Measurements from ENCODE around the gene DTNB. TPM values are rescaled to one million over a fixed set of nuclear protein-coding genes. Genes with fewer than 3 reads are reported as not detected.
A peak's percentile ranks its signal among the peaks of the same experiment; 100 is the strongest.

DTNB gene
- total and polyA plus RNA-seq, 10 of the 15 experiments (the other 5 are each of a cell fraction or from before 2014, with no cell fraction given): 4.5 to 30.6 (median 11.9) TPM

DNA sequence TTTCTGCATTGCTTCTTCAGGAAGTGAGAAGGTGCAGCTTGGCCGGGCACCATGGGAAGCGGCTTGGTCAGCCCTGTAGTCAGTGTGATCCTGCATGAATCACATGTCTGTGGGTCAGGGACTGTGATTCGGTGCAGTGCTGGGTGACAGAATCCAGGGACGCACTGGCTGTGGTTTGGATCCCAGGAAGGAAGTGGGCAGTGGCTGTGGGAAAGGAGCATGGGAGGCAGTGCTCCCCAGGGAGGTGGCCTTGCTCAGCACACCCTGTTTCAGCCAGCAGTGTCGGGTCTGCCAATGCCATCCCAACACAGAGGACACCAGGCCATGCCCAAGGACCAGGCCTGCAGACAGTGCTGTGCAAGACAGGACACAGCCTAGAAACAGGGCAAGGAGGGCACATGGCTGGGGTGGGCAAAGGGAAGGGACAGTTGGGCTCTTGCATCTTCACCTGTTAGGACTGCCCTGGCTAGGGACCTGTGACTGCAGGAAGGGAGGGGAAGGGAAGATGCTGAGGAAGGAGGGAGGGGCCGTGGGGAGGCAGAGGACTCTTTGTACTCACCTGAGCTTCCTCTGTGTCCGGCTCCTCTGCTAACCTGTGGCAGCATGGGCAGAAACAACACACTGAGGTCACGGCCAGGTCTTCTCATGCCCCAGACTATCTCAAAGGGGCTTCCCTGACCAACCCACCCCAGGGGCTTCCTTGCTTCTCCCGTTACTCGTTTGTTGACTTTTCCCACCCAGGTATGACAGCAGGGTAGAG is 294.5 kb downstream of the DTNB start:
- H3K27me3 ChIP-seq (replicated peaks in 1 of 2; ENCODE audit: control insufficient read depth in 2 of 2, insufficient read depth in 2 of 2, low read length in 1 of 2): no peaks in the 10 kb centered on the region
- H3K9ac ChIP-seq (ENCODE audit: control insufficient read depth, insufficient read depth, low read length): no peak overlapping the region
- no peaks in the 10 kb centered on the region for H3K36me3 ChIP-seq (ENCODE audit: control insufficient read depth in 2 of 2, insufficient read depth in 2 of 2, low read length in 1 of 2)
- no peak for ATAC-seq
- intact Hi-C loops (cut with micrococcal nuclease; ENCODE audit: unreplicated experiment) (no loop called here), in situ Hi-C loops (cut with MboI) (no loop called here)
- no peak overlapping the region for H2AFZ ChIP-seq (ENCODE audit: control insufficient read depth, low read depth, low read length)
- SMC1A ChIA-PET (ENCODE audit: uncharacterized antibody, unreplicated experiment): interaction anchor here (0.9 to 13.4 kb wide), 3 partner anchors 24 to 40 kb away, joined by 5 to 92 read pairs (median 83); no protein-coding TSS in a partner anchor
- no TSS peak for BruUV-seq (replicated peaks)
- H3K4me2 ChIP-seq (ENCODE audit: control insufficient read depth, insufficient read depth): peak overlapping the region; percentile 18; the same call in 1 of the 2 replicates
- WGBS (ENCODE audit: insufficient coverage, insufficient replicate concordance, low lambda C conversion rate, missing lambda C conversion rate): 77% methylated on average over 10 of the region's 10 CpGs
- no peaks in the 10 kb centered on the region for H4K20me1 ChIP-seq (ENCODE audit: control insufficient read depth, insufficient read depth)
- no peak for FAIRE-seq
- H3K4me3 ChIP-seq: no peak overlapping the region
- RAD21 ChIA-PET (ENCODE audit: unreplicated experiment): interaction anchor here (0.7 to 6.8 kb wide), 4 partner anchors 23 to 153 kb away, joined by 3 to 78 read pairs (median 7); no protein-coding TSS in a partner anchor
- H3K79me2 ChIP-seq (ENCODE audit: control insufficient read depth, insufficient read depth, low read length): no peaks in the 10 kb centered on the region
- no peak for DNase-seq (ENCODE audit: low read depth, low spot score)
- peaks cover 39% of the 10 kb centered on the region for H3K4me1 ChIP-seq (ENCODE audit: control insufficient read depth, insufficient read depth, low read length)
- H3K27ac ChIP-seq (ENCODE audit: control insufficient read depth, insufficient read depth): no peak overlapping the region
- no peaks in the 10 kb centered on the region; the same call in 2 of the 3 replicates for H3K9me3 ChIP-seq (replicated peaks; ENCODE audit: control insufficient read depth, insufficient read depth, low read length)
- POLR2A ChIA-PET: interaction anchor here (0.5 to 8.6 kb wide), 8 partner anchors 16 to 102 kb away, joined by 3 to 73 read pairs (median 3); no protein-coding TSS in a partner anchor
- CTCF ChIA-PET: interaction anchor here (1.0 to 8.5 kb wide), 4 partner anchors 14 to 188 kb away, joined by 3 to 126 read pairs (median 4); no protein-coding TSS in a partner anchor
- TF ChIP-seq NFYA (IDR thresholded peaks at IDR 0.05; ENCODE audit: borderline replicate concordance, low read depth, low read length) (no peak), MEF2B (IDR thresholded peaks at IDR 0.05; ENCODE audit: partially characterized antibody, poor library complexity, severe bottlenecking) (peak; percentile 16), BRCA1 (IDR thresholded peaks at IDR 0.05; ENCODE audit: low read depth, low read length) (no peak), SPI1 (IDR thresholded peaks at IDR 0.05; ENCODE audit: borderline replicate concordance, insufficient read depth, low read depth, low read length) (no peak), EED (IDR thresholded peaks at IDR 0.05; ENCODE audit: low read depth) (0 out of 2 replicates have a peak, but pooled peaks have one; percentile 16), IKZF1 (conservative IDR thresholded peaks at IDR 0.05) (peak; percentile 34; the same call in 1 of the 2 replicates), DPF2 (IDR thresholded peaks at IDR 0.05) (no peak), TCF7 (IDR thresholded peaks at IDR 0.05; ENCODE audit: borderline replicate concordance) (no peak)
- TF ChIP-seq, protein P1, sequence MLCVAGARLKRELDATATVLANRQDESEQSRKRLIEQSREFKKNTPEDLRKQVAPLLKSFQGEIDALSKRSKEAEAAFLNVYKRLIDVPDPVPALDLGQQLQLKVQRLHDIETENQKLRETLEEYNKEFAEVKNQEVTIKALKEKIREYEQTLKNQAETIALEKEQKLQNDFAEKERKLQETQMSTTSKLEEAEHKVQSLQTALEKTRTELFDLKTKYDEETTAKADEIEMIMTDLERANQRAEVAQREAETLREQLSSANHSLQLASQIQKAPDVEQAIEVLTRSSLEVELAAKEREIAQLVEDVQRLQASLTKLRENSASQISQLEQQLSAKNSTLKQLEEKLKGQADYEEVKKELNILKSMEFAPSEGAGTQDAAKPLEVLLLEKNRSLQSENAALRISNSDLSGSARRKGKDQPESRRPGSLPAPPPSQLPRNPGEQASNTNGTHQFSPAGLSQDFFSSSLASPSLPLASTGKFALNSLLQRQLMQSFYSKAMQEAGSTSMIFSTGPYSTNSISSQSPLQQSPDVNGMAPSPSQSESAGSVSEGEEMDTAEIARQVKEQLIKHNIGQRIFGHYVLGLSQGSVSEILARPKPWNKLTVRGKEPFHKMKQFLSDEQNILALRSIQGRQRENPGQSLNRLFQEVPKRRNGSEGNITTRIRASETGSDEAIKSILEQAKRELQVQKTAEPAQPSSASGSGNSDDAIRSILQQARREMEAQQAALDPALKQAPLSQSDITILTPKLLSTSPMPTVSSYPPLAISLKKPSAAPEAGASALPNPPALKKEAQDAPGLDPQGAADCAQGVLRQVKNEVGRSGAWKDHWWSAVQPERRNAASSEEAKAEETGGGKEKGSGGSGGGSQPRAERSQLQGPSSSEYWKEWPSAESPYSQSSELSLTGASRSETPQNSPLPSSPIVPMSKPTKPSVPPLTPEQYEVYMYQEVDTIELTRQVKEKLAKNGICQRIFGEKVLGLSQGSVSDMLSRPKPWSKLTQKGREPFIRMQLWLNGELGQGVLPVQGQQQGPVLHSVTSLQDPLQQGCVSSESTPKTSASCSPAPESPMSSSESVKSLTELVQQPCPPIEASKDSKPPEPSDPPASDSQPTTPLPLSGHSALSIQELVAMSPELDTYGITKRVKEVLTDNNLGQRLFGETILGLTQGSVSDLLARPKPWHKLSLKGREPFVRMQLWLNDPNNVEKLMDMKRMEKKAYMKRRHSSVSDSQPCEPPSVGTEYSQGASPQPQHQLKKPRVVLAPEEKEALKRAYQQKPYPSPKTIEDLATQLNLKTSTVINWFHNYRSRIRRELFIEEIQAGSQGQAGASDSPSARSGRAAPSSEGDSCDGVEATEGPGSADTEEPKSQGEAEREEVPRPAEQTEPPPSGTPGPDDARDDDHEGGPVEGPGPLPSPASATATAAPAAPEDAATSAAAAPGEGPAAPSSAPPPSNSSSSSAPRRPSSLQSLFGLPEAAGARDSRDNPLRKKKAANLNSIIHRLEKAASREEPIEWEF (IDR thresholded peaks at IDR 0.05; ENCODE audit: insufficient replicate concordance, low read depth, low read length): no peak
- TF ChIP-seq, protein P2, sequence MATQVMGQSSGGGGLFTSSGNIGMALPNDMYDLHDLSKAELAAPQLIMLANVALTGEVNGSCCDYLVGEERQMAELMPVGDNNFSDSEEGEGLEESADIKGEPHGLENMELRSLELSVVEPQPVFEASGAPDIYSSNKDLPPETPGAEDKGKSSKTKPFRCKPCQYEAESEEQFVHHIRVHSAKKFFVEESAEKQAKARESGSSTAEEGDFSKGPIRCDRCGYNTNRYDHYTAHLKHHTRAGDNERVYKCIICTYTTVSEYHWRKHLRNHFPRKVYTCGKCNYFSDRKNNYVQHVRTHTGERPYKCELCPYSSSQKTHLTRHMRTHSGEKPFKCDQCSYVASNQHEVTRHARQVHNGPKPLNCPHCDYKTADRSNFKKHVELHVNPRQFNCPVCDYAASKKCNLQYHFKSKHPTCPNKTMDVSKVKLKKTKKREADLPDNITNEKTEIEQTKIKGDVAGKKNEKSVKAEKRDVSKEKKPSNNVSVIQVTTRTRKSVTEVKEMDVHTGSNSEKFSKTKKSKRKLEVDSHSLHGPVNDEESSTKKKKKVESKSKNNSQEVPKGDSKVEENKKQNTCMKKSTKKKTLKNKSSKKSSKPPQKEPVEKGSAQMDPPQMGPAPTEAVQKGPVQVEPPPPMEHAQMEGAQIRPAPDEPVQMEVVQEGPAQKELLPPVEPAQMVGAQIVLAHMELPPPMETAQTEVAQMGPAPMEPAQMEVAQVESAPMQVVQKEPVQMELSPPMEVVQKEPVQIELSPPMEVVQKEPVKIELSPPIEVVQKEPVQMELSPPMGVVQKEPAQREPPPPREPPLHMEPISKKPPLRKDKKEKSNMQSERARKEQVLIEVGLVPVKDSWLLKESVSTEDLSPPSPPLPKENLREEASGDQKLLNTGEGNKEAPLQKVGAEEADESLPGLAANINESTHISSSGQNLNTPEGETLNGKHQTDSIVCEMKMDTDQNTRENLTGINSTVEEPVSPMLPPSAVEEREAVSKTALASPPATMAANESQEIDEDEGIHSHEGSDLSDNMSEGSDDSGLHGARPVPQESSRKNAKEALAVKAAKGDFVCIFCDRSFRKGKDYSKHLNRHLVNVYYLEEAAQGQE (IDR thresholded peaks at IDR 0.05; ENCODE audit: low read depth, low read length): no peak
- TF ChIP-seq, protein P3, sequence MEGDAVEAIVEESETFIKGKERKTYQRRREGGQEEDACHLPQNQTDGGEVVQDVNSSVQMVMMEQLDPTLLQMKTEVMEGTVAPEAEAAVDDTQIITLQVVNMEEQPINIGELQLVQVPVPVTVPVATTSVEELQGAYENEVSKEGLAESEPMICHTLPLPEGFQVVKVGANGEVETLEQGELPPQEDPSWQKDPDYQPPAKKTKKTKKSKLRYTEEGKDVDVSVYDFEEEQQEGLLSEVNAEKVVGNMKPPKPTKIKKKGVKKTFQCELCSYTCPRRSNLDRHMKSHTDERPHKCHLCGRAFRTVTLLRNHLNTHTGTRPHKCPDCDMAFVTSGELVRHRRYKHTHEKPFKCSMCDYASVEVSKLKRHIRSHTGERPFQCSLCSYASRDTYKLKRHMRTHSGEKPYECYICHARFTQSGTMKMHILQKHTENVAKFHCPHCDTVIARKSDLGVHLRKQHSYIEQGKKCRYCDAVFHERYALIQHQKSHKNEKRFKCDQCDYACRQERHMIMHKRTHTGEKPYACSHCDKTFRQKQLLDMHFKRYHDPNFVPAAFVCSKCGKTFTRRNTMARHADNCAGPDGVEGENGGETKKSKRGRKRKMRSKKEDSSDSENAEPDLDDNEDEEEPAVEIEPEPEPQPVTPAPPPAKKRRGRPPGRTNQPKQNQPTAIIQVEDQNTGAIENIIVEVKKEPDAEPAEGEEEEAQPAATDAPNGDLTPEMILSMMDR (IDR thresholded peaks at IDR 0.05 in 2 of 3, conservative IDR thresholded peaks at IDR 0.05 in 1 of 3; ENCODE audit: control insufficient read depth in 2 of 3, extremely low read depth in 1 of 3, insufficient read depth in 1 of 3, low read depth in 3 of 3, low read length in 3 of 3): no peak

Measured in GM12878 (cell line).